NB4 (cell line): ENCODE measurements around the gene STK32C.

ENCODE experiments used
- DNase-seq: peaks from one replicate; pipeline ENCODE4 v3.0.0; 2010; ENCODE audit warnings: low read depth
- H3K4me3 ChIP-seq: one replicate; pipeline ENCODE4 v1.5.1; 2011; ENCODE audit warnings: mild to moderate bottlenecking, low read depth, low read length, moderate library complexity
- CTCF ChIP-seq: IDR thresholded peaks from one replicate; pipeline ENCODE4 v1.5.1; 2012; ENCODE audit warnings: low read depth, low read length
- MYC ChIP-seq: IDR thresholded peaks from 2 replicates; pipeline ENCODE4 v1.6.1; 2011; ENCODE audit warnings: low read depth, low read length
- POLR2A ChIP-seq: IDR thresholded peaks from 2 replicates; pipeline ENCODE4 v1.6.1; 2011; ENCODE audit warnings: mild to moderate bottlenecking; ENCODE audit not compliant: insufficient read length; ENCODE audit errors: extremely low read depth
- TF ChIP-seq, protein P1 (sequence below): IDR thresholded peaks from 2 replicates; pipeline ENCODE4 v1.6.1; 2011; ENCODE audit warnings: low read depth, low read length

The STK32C gene

GRCh38 chr10:132326925-132327324 lies 19.2 kb upstream of the STK32C start:
- H3K4me3 ChIP-seq: no peak overlapping the region
- TF ChIP-seq MYC: no peak
- no peak for TF ChIP-seq CTCF
- TF ChIP-seq, protein P1, sequence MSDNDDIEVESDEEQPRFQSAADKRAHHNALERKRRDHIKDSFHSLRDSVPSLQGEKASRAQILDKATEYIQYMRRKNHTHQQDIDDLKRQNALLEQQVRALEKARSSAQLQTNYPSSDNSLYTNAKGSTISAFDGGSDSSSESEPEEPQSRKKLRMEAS: no peak
- no peak for TF ChIP-seq POLR2A
- no peak for DNase-seq

- no peak overlapping the region for H3K4me3 ChIP-seq
- no peak for DNase-seq
- TF ChIP-seq CTCF (no peak), POLR2A (no peak), MYC (no peak)
- TF ChIP-seq, protein P1: no peak
These were observed 18.7 kb upstream of the STK32C start for GRCh38 chr10:132326344-132326889.

DNA sequence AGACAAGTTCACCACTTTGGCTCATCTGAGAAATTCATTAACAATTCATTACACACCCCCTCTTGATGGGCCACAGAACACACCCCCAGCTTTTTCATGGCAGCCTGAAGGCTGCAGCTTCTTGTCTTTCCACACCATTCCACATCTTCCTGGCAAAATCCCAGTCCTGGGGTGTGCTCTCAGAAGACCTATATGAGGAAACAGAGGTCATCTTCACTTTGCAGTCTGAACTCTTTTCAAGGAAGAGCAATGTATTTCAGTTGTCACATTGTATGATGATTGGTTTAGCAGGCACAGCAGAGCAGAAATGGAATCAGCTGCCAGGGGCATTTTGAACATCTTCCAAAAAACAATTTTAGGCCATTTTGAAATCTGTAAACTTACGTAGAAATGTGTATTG lies 16.4 kb upstream of the STK32C start:
- H3K4me3 ChIP-seq: no peak overlapping the region
- no peak for TF ChIP-seq MYC
- no peak for TF ChIP-seq POLR2A
- TF ChIP-seq CTCF: no peak
- TF ChIP-seq, protein P1: no peak
- no peak for DNase-seq

- peak; percentile 6 for TF ChIP-seq CTCF
- TF ChIP-seq MYC: no peak
- TF ChIP-seq, protein P1: peak; percentile 30; the same call in 1 of the 2 replicates
- peak; percentile 86 for DNase-seq
These were observed 14.9 kb upstream of the STK32C start for GRCh38 chr10:132322586-132323048.

DNA sequence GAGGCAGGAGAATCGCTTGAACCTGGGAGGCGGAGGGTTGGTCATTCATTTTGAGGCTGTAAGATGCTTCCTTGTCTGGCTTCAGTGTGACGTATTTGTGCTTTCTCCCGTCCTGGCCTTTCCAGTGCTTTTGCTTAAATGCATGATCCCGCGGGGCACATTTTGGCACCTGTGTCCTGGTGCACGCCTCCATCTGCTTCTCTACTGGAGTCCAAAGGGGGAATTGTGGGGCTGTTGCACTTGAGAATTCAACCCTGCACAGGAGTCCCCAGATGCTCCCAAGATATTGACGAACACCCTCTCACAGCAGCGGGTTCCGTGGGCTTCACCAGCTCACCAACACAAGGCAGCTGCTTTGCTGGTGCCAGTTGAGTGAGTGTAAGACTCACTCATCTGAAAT lies 14.0 kb upstream of the STK32C start:
- no peak overlapping the region for H3K4me3 ChIP-seq
- TF ChIP-seq CTCF: no peak
- no peak for TF ChIP-seq POLR2A
- TF ChIP-seq, protein P1: no peak
- no peak for TF ChIP-seq MYC
- no peak for DNase-seq

More at GRCh38 chr10:132322586-132323048, 14.9 kb upstream of the STK32C start:
- no peak overlapping the region for H3K4me3 ChIP-seq
